AG04450 (cell line): ENCODE measurements around the gene PPAN. TPM values are rescaled to one million over a fixed set of nuclear protein-coding genes. Genes with fewer than 3 reads are reported as not detected.

Experiments used
- CTCF ChIA-PET: fragments of 300-600, 350-600 bp; formaldehyde crosslinking; extraction: SDS; loops from one replicate; lab custom pipeline; 2022; ENCODE audit warnings: antibody characterized with exemption, inconsistent platforms; lab: Charles Lee
- POLR2A ChIA-PET: fragments of 350-600 bp; formaldehyde crosslinking; extraction: SDS; loops from one replicate; lab custom pipeline; 2021; ENCODE audit warnings: antibody characterized with exemption, inconsistent platforms; lab: Yijun Ruan, JAX
- DNase-seq: peaks from one replicate; pipeline ENCODE4 v3.0.0-alpha.2; 2011; ENCODE audit warnings: low read depth, low spot score
- H3K27ac ChIP-seq: one replicate; pipeline ENCODE4 v1.5.1; 2012; ENCODE audit warnings: low read depth, low read length, control low read depth
- H3K27me3 ChIP-seq: one replicate; pipeline ENCODE4 v1.6.0; 2012; ENCODE audit warnings: low read length; ENCODE audit not compliant: control insufficient read depth, insufficient read depth
- H3K4me3 ChIP-seq: 2 replicates; pipeline ENCODE4 v1.5.1; 2011; ENCODE audit warnings: mild to moderate bottlenecking, low read depth, low read length, control low read depth
- H3K9me3 ChIP-seq: 2 replicates; pipeline ENCODE4 v1.5.1; 2012; ENCODE audit warnings: low read length; ENCODE audit not compliant: control insufficient read depth, insufficient read depth
- polyA plus RNA-seq: library from polyadenylated mRNA; depleted of rRNA; stranded (reverse); fragments of >200 nt; gene quantifications from 2 replicates; pipeline ENCODE4 v1.2.3, GENCODE V29; 2011; rRNA removed
- small RNA-seq: library from RNA; depleted of rRNA; stranded (forward); fragments of <200 nt; gene quantifications from one replicate; pipeline ENCODE3, GENCODE V24; 2012; ENCODE audit warnings: low read depth; ENCODE audit not compliant: insufficient read length
- TF ChIP-seq, protein P1 (sequence below): IDR thresholded peaks from 2 replicates; pipeline ENCODE4 v1.5.1; 2011; ENCODE audit warnings: low read depth, low read length, control low read depth, inconsistent platforms

The PPAN gene
- polyA plus RNA-seq, 1 experiment: 11.5 TPM

GRCh38 chr19:10152100-10152499 is 45.9 kb downstream of the PPAN start:
- ChIA-PET POLR2A (no interaction called here), CTCF (interaction anchor here (0.6 kb wide), 1 partner anchor 547 kb away, joined by 3 read pairs; no protein-coding TSS in a partner anchor)
- no peak for DNase-seq
- peak overlapping the region; percentile 11 for H3K27ac ChIP-seq
- H3K4me3 ChIP-seq: no peak overlapping the region
- TF ChIP-seq, protein P1, sequence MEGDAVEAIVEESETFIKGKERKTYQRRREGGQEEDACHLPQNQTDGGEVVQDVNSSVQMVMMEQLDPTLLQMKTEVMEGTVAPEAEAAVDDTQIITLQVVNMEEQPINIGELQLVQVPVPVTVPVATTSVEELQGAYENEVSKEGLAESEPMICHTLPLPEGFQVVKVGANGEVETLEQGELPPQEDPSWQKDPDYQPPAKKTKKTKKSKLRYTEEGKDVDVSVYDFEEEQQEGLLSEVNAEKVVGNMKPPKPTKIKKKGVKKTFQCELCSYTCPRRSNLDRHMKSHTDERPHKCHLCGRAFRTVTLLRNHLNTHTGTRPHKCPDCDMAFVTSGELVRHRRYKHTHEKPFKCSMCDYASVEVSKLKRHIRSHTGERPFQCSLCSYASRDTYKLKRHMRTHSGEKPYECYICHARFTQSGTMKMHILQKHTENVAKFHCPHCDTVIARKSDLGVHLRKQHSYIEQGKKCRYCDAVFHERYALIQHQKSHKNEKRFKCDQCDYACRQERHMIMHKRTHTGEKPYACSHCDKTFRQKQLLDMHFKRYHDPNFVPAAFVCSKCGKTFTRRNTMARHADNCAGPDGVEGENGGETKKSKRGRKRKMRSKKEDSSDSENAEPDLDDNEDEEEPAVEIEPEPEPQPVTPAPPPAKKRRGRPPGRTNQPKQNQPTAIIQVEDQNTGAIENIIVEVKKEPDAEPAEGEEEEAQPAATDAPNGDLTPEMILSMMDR: no peak
- no peaks in the 10 kb centered on the region for H3K9me3 ChIP-seq
- no peaks in the 10 kb centered on the region for H3K27me3 ChIP-seq

GRCh38 chr19:10155839-10156238 is 49.7 kb downstream of the PPAN start:
- DNase-seq: no peak
- H3K27me3 ChIP-seq: no peaks in the 10 kb centered on the region
- no peak overlapping the region for H3K27ac ChIP-seq
- POLR2A ChIA-PET: no interaction called here
- TF ChIP-seq, protein P1: no peak
- H3K4me3 ChIP-seq: no peak overlapping the region
- H3K9me3 ChIP-seq: no peaks in the 10 kb centered on the region
- CTCF ChIA-PET: no interaction called here

DNA sequence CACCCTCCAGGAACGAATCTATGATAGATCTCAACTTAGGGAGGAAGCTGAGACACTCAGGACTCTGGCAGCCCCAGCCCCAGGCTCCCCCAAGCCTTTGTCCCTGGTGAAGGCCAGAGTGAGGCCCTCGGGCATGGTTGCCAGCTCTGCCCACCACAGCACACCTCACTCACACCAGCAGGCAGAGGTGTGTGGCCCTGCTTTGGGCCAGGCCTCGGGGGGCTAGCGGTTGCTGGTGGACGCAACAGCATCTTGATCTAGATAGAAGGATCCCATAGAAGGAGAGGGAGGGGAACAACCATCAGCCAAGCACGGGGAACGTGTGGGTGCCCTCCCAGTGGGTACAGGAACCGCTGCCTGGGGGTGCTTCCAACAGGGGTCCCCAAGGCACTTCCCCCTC is 51.9 kb downstream of the PPAN start:
- TF ChIP-seq, protein P1: no peak
- Histone ChIP-seq H3K27ac (no peak overlapping the region), H3K4me3 (no peak overlapping the region), H3K9me3 (no peaks in the 10 kb centered on the region), H3K27me3 (no peaks in the 10 kb centered on the region)
- DNase-seq: no peak
- ChIA-PET POLR2A (interaction anchor here (0.7 kb wide), 1 partner anchor 230 kb away, joined by 3 read pairs; no protein-coding TSS in a partner anchor), CTCF (no interaction called here)

GRCh38 chr19:10158485-10158884 is 52.3 kb downstream of the PPAN start:
- ChIA-PET CTCF (no interaction called here), POLR2A (no interaction called here)
- H3K27me3 ChIP-seq: no peaks in the 10 kb centered on the region
- no peak overlapping the region for H3K4me3 ChIP-seq
- TF ChIP-seq, protein P1: no peak
- no peak for DNase-seq
- no peak overlapping the region for H3K27ac ChIP-seq
- no peaks in the 10 kb centered on the region for H3K9me3 ChIP-seq

DNA sequence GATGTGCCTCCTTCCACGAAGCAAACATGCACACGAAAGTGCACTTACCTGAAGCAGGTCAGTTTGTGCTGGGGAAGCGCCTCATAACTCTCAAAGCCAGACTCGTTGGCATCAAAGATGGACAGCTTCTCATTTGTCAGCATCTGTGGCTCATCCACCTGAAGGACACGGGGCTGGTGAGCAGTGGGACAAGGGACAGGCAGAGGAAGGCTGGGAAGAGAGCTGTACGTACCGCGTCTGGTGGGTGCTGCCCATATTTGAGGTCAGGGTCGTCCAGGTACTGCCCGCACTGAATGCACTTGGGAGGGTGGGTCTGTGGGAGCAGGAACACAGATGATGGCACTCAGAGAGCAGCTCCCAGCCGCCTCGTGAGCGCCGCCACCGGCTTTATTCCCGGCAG is 53.4 kb downstream of the PPAN start:
- TF ChIP-seq, protein P1: no peak
- Histone ChIP-seq H3K9me3 (no peaks in the 10 kb centered on the region), H3K27ac (no peak overlapping the region), H3K4me3 (no peak overlapping the region), H3K27me3 (no peaks in the 10 kb centered on the region)
- ChIA-PET POLR2A (no interaction called here), CTCF (interaction anchor here (0.7 kb wide), 1 partner anchor 422 kb away, joined by 3 read pairs; no protein-coding TSS in a partner anchor)
- DNase-seq: no peak

Small RNA genes within 50 kb of the gene (small RNA-seq; reads per million reads assigned to genes)
- 29.3 reads per million, percentile 82 among the genes with 10 or more reads in this experiment for gene SNORD105
- 1.6 reads per million for gene SNORD105B

Other genes starting within 250 kb of the PPAN start
- 4.8 and 6.8 TPM in 2 replicates for gene OLFM2, start 169.8 kb upstream of the PPAN start, polyA plus RNA-seq
- gene COL5A3, start 95.9 kb upstream of the PPAN start, polyA plus RNA-seq: 1.6 TPM in 2 replicates
- gene RDH8, start 92.9 kb upstream of the PPAN start, polyA plus RNA-seq: not detected in 2 replicates
- gene SHFL, start 20.0 kb upstream of the PPAN start, polyA plus RNA-seq: 25.0 and 25.9 TPM in 2 replicates
- 0.09 and 0.11 TPM in 2 replicates for gene ANGPTL6, start 3.7 kb upstream of the PPAN start, polyA plus RNA-seq
- gene P2RY11, start 5.3 kb downstream of the PPAN start, polyA plus RNA-seq: 1.0 and 2.1 TPM in 2 replicates
- gene EIF3G, start 13.5 kb downstream of the PPAN start, polyA plus RNA-seq: 127 and 146 TPM in 2 replicates
- 54.5 and 60.7 TPM in 2 replicates for gene DNMT1, start 88.6 kb downstream of the PPAN start, polyA plus RNA-seq
- 19.7 and 25.1 TPM in 2 replicates for gene S1PR2, start 125.0 kb downstream of the PPAN start, polyA plus RNA-seq
- gene MRPL4, start 145.9 kb downstream of the PPAN start, polyA plus RNA-seq: 28.5 and 41.4 TPM in 2 replicates
- gene ICAM1, start 164.8 kb downstream of the PPAN start, polyA plus RNA-seq: 40.4 and 57.0 TPM in 2 replicates
- gene ICAM4, start 180.6 kb downstream of the PPAN start, polyA plus RNA-seq: 2.5 and 3.3 TPM in 2 replicates
- 3.8 and 5.3 TPM in 2 replicates for gene ICAM5, start 183.6 kb downstream of the PPAN start, polyA plus RNA-seq
- gene ZGLP1, start 203.5 kb downstream of the PPAN start, polyA plus RNA-seq: 0.62 and 0.74 TPM in 2 replicates
- 20.8 and 30.0 TPM in 2 replicates for gene FDX2, start 209.7 kb downstream of the PPAN start, polyA plus RNA-seq
- gene RAVER1, start 227.2 kb downstream of the PPAN start, polyA plus RNA-seq: 2.2 and 4.1 TPM in 2 replicates
- gene ICAM3, start 233.3 kb downstream of the PPAN start, polyA plus RNA-seq: 6.7 and 10.1 TPM in 2 replicates